Right cardiac atrium (tissue), 5 donors: ENCODE results near the gene ARL13B. TPM values are rescaled to one million over a fixed set of nuclear protein-coding genes. Genes with fewer than 3 reads are reported as not detected.
A peak's percentile ranks its signal among the peaks of the same experiment; 100 is the strongest.

ENCODE experiments used
- ATAC-seq, 2 donors: fragments of 200-7000 bp; cut with Tn5 transposase; one replicate each; pipeline versions ENCODE4 v1.8.0 to v1.9.1; 2020; ENCODE audit warnings: moderate library complexity in 2 of 2, mild to moderate bottlenecking in 1 of 2
- DNase-seq, 3 donors: peaks; one replicate each; pipeline ENCODE4 v3.0.0-alpha.2; 2020
- H3K27ac ChIP-seq: one replicate; pipeline ENCODE4 v1.5.1; 2013; ENCODE audit warnings: mild to moderate bottlenecking, low read length, control low read depth, moderate library complexity
- H3K27me3 ChIP-seq: one replicate; pipeline ENCODE4 v1.6.1; 2013; ENCODE audit not compliant: control insufficient read depth, insufficient read depth
- H3K4me1 ChIP-seq: one replicate; pipeline ENCODE4 v1.6.1; 2013; ENCODE audit warnings: low read length; ENCODE audit not compliant: control insufficient read depth, insufficient read depth
- H3K4me3 ChIP-seq: one replicate; pipeline ENCODE4 v1.5.1; 2013; ENCODE audit warnings: low read length, control low read depth
- H3K9me3 ChIP-seq: one replicate; pipeline ENCODE4 v1.6.1; 2013; ENCODE audit warnings: low read length; ENCODE audit not compliant: control insufficient read depth
- WGBS: extraction: QIAGEN DNeasy Blood & Tissue Kit; methylation state at CpG from one replicate; pipeline ENCODE4 v1.1.7; 2013; 5-methylcytosine and 5-hydroxymethylcytosine counted together
- intact Hi-C, 4 donors: fragments of 100-400 bp; cut with DNase I; formaldehyde crosslinking; loops; one replicate each; pipeline versions ENCODE4 v1.11.0 to v1.14.0; 2022 to 2023
- polyA plus RNA-seq: library from polyadenylated mRNA; stranded (reverse); fragments of 200-250 nt; gene quantifications from one replicate; pipeline ENCODE4 v1.2.3, GENCODE V29; 2013
- total RNA-seq, 4 donors: library from RNA; stranded (reverse); fragmentation: NEBNext Ultra II Directional; extraction: Animal tissue kit (Norgen Biotek cat#: 25700); gene quantifications; one replicate each; pipeline ENCODE4 v1.2.1, GENCODE V29; 2021
- donor health status: healthy with polysubstance abuse.
- donor health status: DM: no; HTN: yes; CAD: no.
- donor health status: DM: no; HTN: no; CAD: no.
- donor health status: DM: no; HTN: yes; CAD: no; lungs with severe emphysema.
- donor health status: DM: yes; HTN: yes; CAD: no.

The ARL13B gene
- total and polyA plus RNA-seq, 5 donors = 3.4 to 10.1 (median 6.2) TPM

GRCh38 chr3:94062513-94063404 is 82.8 kb downstream of the ARL13B start, which contains the start of the genes DHFR2 and NSUN3:
DHFR2 (minus strand) TSS chr3:94062916; CDS start chr3:94061511, 1,405 bp downstream.
NSUN3 (plus strand) TSS chr3:94063061; CDS start chr3:94063127, 66 bp downstream.
- Histone ChIP-seq H3K27me3 (no peaks in the 10 kb centered on the region), H3K9me3 (no peaks in the 10 kb centered on the region), H3K27ac (peak within 1 kb of the TSS; percentile 86), H3K4me1 (no peaks in the 10 kb centered on the region), H3K4me3 (peak within 1 kb of the TSS; percentile 77)
- ATAC-seq (peak; percentile 98 to 99), DNase-seq (peak; percentile 96 to 97 (median 96))
- under 1% methylated on average over 52 of the region's 52 CpGs for WGBS
- intact Hi-C loops = loop anchor here in 3 of 4 donors (10.0 kb wide), 2 partner anchors 58 to 158 kb away; no protein-coding TSS in a partner anchor

- DNase-seq (no peak), ATAC-seq (no peak)
- WGBS = 55% methylated on average over 17 of the region's 17 CpGs
- H3K4me1 ChIP-seq = no peaks in the 10 kb centered on the region
- H3K27ac ChIP-seq = peak overlapping the region; percentile 85
- H3K4me3 ChIP-seq = peak overlapping the region; percentile 77
- H3K27me3 ChIP-seq = no peaks in the 10 kb centered on the region
- intact Hi-C loops = loop anchor here in 3 of 4 donors (10.0 kb wide), 2 partner anchors 59 to 159 kb away; no protein-coding TSS in a partner anchor
- H3K9me3 ChIP-seq = no peaks in the 10 kb centered on the region
Observed at GRCh38 chr3:94063496-94064119, 83.7 kb downstream of the ARL13B start.

- no peak for DNase-seq
- no peaks in the 10 kb centered on the region for H3K9me3 ChIP-seq
- WGBS = 65% methylated on average over 6 of the region's 6 CpGs
- H3K4me3 ChIP-seq = peak overlapping the region; percentile 77
- ATAC-seq = no peak
- no peak overlapping the region for H3K27ac ChIP-seq
- intact Hi-C loops = loop anchor here in 3 of 4 donors (10.0 kb wide), 2 partner anchors 60 to 160 kb away; no protein-coding TSS in a partner anchor
- H3K27me3 ChIP-seq = no peaks in the 10 kb centered on the region
- H3K4me1 ChIP-seq = no peaks in the 10 kb centered on the region
Observed at GRCh38 chr3:94064243-94064860, 84.4 kb downstream of the ARL13B start.

GRCh38 chr3:94065122-94065521 is 85.2 kb downstream of the ARL13B start:
- intact Hi-C loops = loop anchor here (5.0 to 10.0 kb wide), 4 partner anchors 58 to 160 kb away; no protein-coding TSS in a partner anchor
- DNase-seq (no peak), ATAC-seq (no peak)
- Histone ChIP-seq H3K27me3 (no peaks in the 10 kb centered on the region), H3K27ac (no peak overlapping the region), H3K9me3 (no peaks in the 10 kb centered on the region), H3K4me3 (no peak overlapping the region), H3K4me1 (no peaks in the 10 kb centered on the region)
- 50% methylated on average over 1 of the region's 1 CpG for WGBS

GRCh38 chr3:94065819-94066480 is 86.0 kb downstream of the ARL13B start:
- intact Hi-C loops = loop anchor here (5.0 to 10.0 kb wide), 4 partner anchors 59 to 161 kb away; no protein-coding TSS in a partner anchor
- H3K9me3 ChIP-seq = no peaks in the 10 kb centered on the region
- no peak overlapping the region for H3K4me3 ChIP-seq
- no peaks in the 10 kb centered on the region for H3K27me3 ChIP-seq
- DNase-seq (no peak), ATAC-seq (no peak)
- WGBS = 90% methylated on average over 1 of the region's 1 CpG
- no peak overlapping the region for H3K27ac ChIP-seq
- no peaks in the 10 kb centered on the region for H3K4me1 ChIP-seq

GRCh38 chr3:94066506-94067500 is 86.8 kb downstream of the ARL13B start:
- no peak overlapping the region for H3K4me3 ChIP-seq
- DNase-seq (no peak), ATAC-seq (no peak)
- no peaks in the 10 kb centered on the region for H3K9me3 ChIP-seq
- no peak overlapping the region for H3K27ac ChIP-seq
- H3K4me1 ChIP-seq = no peaks in the 10 kb centered on the region
- WGBS = 69% methylated on average over 6 of the region's 6 CpGs
- intact Hi-C loops = loop anchor here (5.0 to 10.0 kb wide), 4 partner anchors 60 to 162 kb away; no protein-coding TSS in a partner anchor
- no peaks in the 10 kb centered on the region for H3K27me3 ChIP-seq

GRCh38 chr3:94069194-94069813 is 89.3 kb downstream of the ARL13B start:
- Histone ChIP-seq H3K9me3 (no peaks in the 10 kb centered on the region), H3K27me3 (no peaks in the 10 kb centered on the region), H3K27ac (no peak overlapping the region), H3K4me3 (no peak overlapping the region), H3K4me1 (no peaks in the 10 kb centered on the region)
- 55% methylated on average over 4 of the region's 4 CpGs for WGBS
- DNase-seq (no peak), ATAC-seq (no peak)
- intact Hi-C loops = loop anchor here (5.0 to 10.0 kb wide), 4 partner anchors 62 to 165 kb away; no protein-coding TSS in a partner anchor

- H3K4me3 ChIP-seq = no peak overlapping the region
- 95% methylated on average over 6 of the region's 6 CpGs for WGBS
- ATAC-seq (no peak), DNase-seq (no peak)
- no peaks in the 10 kb centered on the region for H3K27me3 ChIP-seq
- H3K9me3 ChIP-seq = no peaks in the 10 kb centered on the region
- intact Hi-C loops = no loop called here
- H3K27ac ChIP-seq = no peak overlapping the region
- no peaks in the 10 kb centered on the region for H3K4me1 ChIP-seq
Observed at GRCh38 chr3:94070341-94070911, 90.5 kb downstream of the ARL13B start.

- no peaks in the 10 kb centered on the region for H3K27me3 ChIP-seq
- H3K27ac ChIP-seq = no peak overlapping the region
- no peaks in the 10 kb centered on the region for H3K9me3 ChIP-seq
- intact Hi-C loops = no loop called here
- ATAC-seq = no peak
- no peak overlapping the region for H3K4me3 ChIP-seq
- no peak for DNase-seq
- WGBS = 91% methylated on average over 4 of the region's 4 CpGs
- no peaks in the 10 kb centered on the region for H3K4me1 ChIP-seq
Observed at GRCh38 chr3:94071713-94072284, 91.8 kb downstream of the ARL13B start.
